GM12892 (cell line): ENCODE data around the gene C8B.

Source experiments
- POLR2AphosphoS5 ChIP-seq: IDR thresholded peaks from 2 replicates; pipeline ENCODE4 v1.6.1; 2011; ENCODE audit warnings: low read depth, low read length, control low read depth
- TAF1 ChIP-seq: IDR thresholded peaks from 2 replicates; pipeline ENCODE4 v1.6.1; 2011; ENCODE audit warnings: low read depth, mild to moderate bottlenecking, control low read depth, low read length, borderline replicate concordance

GRCh38 chr1:56992318-56993125 is 26.7 kb upstream of the C8B start:
- TF ChIP-seq TAF1 (no peak), POLR2AphosphoS5 (no peak)
